HEK293 (cell line): ENCODE measurements around the gene PRKD3.

Source experiments
- CTCF ChIP-seq: fragments of 450-650 bp; formaldehyde crosslinking; IDR thresholded peaks from 2 replicates; pipeline ENCODE4 v1.5.1; 2016; ENCODE audit warnings: missing biosample characterization, missing genetic modification characterization
- ZNF558 ChIP-seq: fragments of 450-650 bp; formaldehyde crosslinking; IDR thresholded peaks from 2 replicates; pipeline ENCODE4 v1.5.1; 2016; ENCODE audit warnings: missing biosample characterization, missing genetic modification characterization
- ZNF629 ChIP-seq: fragments of 450-650 bp; formaldehyde crosslinking; IDR thresholded peaks from 2 replicates; pipeline ENCODE4 v1.5.1; 2017; ENCODE audit warnings: missing biosample characterization, missing genetic modification characterization

- no peak for TF ChIP-seq ZNF629 (tag by site-specific recombination)
- TF ChIP-seq CTCF (tag by site-specific recombination) = no peak
- TF ChIP-seq ZNF558 = no peak
Measured at GRCh38 chr2:37315364-37315763, 9.3 kb downstream of the PRKD3 start.
